Iris pigment epithelial cell (primary cell): ENCODE data around the gene NAPB.

Experiments
- DNase-seq: peaks from one replicate; pipeline ENCODE4 v3.0.0-alpha.2; 2011; ENCODE audit warnings: low read depth

NAPB gene

DNA sequence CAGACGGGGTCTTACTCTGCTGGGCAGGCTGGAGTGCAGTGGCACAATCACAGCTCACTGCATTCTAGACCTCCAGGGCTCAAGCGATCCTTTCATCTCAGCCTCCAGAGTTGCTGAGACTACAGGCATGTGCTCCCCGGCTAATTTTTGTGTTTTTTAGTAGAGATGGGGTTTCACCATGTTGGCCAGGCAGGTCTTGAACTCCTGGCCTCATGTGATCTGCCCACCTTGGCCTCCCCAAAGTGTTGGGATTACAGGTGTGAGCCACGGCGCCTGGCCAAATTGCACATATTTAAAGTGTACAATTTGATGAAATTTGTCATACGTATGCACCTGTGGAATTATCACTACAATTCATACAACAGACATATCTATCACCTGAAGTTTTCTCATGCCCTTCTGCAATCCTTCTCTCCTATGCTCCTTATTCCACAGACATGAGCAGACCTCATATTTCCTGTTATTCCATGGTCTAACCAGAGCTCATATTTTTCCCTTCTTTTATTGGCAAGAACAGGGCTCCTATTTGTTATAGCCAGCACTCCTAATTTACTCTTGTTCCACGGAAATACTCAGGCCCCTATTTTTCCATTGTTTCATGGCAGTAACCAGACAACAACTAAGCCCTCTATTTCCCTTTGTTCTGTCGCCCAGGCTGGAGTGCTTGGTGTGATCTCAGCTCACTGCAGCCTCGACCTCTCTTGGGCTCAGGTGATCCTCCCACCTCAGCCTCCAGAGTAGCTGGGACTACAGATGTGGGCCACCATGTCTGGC lies 16.0 kb upstream of the NAPB start:
- DNase-seq: no peak

DNA sequence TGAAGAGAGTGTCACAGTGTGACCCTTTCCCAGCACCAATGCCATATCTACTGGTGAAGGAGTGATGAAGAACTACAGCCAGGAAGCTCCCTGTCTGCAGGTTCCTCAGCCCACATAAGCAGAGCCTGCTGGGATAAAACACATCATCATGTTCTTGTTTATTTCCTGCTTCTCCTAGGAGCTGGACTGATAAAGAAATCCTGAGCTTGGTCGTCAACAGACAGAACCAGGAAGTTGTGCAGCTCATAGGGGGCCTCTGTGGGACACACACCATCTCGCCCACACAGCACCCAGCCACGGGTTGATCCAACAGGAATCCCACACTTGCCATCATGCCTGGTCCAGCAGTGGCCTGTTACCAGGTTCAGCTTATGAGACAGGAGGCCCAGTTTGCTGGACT lies 15.4 kb upstream of the NAPB start:
- DNase-seq: peak; percentile 15

DNA sequence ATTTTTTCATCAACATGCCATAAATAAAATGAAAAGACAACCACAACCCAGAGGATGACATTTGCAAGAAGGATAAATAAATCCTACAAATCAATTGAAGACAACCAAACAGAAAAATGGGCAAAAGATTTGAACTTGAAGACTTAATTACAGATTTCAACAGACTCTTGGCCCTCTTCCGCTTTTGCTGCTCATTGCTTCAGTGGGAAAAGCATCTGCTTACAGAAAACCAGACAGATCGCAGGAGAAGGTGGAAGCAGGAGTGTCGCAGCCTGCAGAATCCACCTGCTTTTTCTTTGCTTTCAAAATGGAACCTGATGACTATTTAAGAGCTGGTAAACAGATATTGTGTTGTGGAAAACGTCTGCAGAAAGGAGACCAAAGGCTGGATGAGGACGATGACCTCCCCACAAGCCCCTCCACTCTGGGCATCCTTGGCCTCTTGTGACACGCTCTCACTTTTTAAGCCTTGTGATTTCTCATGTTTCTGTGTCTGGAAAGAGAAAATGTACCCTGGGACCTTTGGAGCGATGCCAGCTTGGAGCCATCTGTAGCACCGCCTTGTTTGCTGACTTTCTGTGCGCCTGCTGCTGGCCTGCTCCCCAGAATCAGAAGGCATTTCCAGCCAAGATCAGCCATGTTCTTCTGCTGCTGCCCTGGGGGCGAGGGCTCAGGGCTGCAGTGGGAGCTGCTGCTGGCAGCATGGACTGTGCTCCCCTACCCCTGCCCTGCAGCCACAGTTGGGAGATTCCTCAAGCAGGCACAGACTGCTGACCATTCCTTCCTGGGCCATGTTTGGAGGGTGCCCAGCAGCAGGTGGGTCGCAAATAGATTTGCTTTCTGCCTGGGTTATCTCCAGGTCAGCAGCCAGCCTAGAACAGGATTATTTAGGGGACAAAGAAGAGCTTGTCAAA lies 14.6 kb upstream of the NAPB start:
- DNase-seq: no peak

DNA sequence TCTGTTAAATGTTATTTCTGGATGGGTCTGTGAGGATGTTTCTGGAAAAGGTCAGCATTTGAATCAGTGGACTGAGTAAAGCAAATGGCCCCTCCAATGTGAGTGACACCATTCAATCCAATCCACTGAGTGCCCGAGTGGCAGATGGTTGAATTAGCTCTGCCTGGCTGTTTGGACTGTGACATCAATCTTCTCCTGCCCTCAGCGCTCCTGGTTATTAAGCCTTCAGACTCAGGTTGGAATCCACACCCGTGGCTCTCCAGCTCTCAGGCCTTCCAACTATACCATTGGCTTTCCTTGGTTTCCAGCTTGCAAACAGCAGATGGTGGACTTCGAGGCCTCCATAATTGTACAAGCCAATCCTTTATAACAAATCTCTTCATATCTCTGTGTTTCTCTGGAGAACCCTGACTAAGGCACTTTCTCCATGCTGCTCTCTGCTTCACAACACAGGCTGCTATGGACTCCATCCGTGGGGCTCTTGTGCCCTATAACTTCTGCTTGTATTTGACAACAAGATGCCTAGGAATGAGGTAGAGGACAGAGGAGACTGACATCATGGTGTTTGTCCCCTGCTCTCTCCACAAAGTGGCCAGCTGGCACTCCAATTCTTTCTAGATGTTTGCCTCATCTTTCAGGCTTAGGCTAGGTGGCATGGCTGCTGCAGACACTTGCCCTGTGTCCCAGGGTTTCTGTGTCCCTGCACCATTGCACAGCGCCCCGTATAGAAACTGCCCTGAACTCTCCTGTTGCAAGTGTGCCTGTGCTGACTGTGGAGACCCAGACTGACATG lies 13.4 kb upstream of the NAPB start:
- DNase-seq: no peak

DNA sequence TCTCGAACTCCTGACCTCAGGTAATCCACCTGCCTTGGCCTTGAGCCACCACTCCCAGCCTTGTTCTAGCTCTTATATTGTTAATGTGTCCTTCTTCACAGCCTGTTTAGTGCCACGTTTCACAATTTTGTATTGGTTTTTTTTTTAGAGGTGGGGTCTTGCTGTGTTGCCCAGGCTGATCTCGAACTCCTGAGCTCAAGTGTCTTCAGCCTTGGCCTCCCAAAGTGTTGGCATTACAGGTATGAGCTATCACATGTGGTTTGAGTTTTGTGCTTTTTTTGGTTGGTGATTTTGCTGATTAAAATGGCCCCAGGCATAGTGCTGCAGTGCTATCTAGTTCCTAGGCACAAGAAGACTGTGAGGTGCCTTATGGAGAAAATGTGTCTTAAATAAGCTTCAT lies 12.3 kb upstream of the NAPB start:
- no peak for DNase-seq

DNA sequence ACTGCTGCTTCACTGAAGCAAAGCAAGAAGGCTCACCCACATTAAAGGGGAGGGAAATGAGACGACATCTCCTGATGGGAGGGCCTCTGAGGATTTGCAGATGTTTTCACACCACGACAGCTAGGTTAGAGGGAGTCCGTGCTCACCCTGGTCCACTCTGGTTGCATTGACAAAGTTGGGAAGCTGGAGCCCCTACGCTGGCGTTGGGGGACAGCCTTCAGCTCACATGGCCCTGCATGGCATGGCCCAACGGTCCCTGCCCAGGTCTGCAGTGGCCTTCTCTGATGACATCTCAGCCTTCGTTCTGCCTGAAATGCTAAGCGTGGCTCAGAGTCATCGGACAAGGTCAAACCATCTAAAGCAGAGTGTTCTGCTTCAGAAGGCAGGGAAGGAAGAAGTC lies 3.8 kb upstream of the NAPB start:
- DNase-seq: no peak

DNA sequence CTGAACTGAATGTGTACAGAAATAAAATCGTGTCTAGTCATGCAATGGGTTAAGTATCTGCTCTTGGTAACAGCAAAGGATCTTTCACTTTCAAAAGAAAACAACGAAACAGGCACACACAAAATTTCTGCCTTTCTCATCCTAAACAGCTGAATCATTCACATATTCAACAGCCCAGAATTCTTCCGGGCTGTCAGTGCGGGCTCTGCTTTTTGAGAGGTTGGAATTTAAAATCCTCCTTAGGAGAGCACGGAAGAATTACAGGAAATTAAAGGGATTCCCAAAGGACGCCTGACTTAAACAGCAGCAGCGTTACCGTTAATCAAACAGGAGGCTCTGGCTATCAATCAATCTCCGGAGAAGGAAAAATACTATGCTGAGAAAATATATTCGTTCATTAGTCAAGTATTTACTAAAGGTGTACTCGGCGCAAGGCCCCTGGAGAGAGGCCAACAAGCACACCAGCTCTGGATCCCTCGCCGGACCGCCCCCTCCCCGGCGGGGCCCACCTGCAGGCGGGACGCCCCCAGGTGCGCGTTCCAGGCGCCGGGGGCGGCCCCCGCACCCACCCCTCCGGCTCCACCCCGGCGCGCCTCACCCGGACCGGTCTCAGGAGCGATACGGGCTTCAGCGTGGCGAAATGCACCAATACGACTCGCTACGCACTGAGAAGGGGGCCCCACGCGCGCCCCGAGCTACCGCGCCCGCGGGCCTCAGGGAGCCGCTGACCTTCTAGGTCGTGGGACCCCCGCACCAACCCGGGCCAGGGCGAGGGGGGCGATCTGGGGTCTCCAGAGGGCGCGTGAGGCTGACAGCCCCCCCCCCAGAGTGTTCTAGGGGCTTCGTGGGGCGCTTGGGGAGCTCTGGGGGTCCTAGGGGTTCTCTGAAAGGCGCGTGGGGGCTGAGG lies 1.0 kb downstream of the NAPB start:
- peak; percentile 79 for DNase-seq

DNA sequence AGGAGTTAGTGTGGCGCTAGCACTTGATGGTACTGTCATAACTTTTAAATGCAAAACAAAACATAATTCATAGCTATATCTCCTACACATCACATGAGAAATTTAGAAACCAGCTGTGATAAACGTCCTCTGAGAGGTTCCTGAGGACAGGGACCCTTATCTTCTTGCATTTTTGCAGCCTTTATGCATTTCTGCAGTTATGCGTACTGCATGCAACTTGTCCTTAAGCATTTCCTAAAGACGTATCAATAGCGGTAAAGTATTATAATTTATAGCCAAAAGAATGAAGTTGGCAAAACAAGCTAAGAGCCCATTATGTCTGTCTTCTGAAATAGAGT lies 1.7 kb downstream of the NAPB start:
- no peak for DNase-seq

DNA sequence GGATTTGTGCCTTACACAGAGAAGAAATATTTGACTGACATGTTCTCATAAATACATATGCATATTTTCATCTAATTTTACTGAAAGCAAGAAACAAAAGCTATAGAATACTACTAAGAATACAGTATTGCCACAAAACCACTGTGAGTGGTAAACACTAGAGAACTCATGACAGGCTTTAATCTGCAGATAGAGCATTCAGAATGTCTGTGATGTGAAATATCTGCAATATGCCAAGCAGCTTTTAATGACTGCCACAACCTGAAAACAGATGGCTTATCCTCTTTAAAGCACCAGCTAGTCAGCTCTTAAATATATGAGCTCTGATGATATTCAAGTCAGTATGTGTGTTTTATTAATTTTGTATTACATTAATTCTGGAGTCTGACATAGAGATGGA lies 3.4 kb downstream of the NAPB start:
- DNase-seq: no peak

DNA sequence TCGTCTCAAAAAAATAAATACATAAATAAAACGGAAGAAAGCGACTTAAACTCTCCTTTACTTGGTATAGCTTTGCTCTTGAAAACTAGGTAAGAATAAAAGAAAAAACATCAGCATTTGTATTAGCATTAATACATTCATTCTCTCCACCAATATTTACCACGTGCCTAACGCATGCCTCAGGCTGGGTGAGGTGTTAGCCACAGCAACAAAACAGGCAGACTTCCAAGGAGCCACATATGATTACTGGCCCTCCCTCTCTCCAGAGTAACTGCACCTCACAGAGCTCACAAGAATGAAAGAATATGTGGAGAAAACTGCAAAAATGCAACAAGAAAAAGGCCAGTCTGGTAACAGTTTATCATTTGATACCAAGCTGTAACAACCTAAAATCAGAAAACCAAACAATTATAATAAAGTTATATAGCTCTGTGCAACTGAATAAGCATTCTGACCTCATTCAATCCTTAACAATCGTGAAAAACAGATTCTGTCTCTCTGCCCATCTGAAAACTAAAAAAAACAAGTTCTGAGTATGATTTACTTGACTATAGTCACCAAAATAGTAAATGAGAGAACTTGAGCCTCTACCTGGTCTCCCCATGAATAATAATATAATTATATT lies 5.2 kb downstream of the NAPB start:
- peak; percentile 35 for DNase-seq

DNA sequence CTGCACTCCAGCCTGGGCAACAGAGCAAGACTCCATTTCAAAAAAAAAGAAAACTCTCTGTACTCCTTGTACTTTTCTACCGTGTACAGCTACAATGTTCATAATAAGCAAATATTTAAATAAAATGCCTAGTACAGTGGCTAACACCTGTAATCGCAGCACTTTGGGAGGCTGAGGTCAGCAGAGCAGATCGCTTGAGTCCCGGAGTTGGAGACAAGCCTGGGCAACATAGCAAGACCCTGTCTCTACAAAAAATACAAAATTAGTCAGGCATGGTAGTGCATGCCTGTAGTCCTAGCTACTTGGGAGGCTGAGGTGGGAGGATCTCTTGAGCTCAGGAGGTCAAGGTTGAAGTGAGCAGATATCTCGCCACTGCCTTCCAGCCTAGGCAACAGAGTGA lies 5.7 kb downstream of the NAPB start:
- no peak for DNase-seq

DNA sequence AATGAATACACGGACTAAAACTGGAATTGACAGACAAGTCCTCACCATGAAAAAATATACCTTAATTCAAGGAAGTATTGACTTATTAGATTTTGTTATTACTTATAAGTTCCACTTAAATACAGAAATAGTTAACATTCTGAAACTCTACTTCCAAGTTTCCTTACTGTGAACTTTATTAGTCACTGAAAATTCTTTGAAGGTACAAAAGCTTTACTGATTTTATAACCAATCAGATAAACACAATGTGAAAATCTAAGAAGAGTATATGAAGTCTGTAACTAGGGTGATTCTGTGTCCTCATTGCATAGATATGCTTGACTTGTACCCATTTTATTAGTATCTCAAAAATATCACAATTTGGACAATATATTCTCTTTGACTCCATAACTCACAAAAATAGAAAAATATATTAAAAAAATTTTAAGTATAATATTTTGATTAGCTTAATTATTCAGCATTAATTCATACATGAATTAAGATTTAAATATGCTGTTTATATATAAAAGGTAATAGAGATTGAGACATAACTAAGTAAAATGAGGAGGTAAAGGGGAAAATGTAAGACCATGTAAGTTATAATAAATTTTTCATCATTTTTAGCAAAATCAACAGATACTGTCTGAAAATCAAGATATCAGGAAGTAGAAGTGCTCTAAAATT lies 6.6 kb downstream of the NAPB start:
- peak; percentile 18 for DNase-seq

DNA sequence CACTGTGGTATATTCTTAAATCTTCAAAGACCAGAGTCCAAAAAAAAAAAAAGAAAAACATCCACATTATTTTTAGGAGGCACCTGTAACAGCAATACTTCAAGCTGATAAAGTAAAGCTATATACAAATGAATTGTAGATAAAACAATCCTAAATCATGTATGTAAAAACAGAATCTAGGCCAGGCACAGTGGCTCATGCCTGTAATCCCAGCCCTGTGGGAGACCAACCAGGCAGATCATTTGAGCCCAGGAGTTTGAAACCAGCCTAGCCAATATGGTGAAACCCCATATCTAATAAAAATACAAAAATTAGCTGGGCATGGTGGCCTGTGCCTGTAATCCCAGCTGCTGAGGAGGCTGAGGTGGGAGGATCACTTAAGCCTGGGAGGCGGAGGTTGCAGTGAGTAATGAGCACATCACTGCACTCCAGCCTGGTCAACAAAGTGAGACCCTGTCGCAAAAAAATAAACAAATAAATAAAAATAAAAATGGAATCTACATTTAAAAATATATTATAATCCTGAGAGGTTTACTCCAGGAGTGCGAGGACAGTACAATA lies 7.3 kb downstream of the NAPB start:
- DNase-seq: no peak

DNA sequence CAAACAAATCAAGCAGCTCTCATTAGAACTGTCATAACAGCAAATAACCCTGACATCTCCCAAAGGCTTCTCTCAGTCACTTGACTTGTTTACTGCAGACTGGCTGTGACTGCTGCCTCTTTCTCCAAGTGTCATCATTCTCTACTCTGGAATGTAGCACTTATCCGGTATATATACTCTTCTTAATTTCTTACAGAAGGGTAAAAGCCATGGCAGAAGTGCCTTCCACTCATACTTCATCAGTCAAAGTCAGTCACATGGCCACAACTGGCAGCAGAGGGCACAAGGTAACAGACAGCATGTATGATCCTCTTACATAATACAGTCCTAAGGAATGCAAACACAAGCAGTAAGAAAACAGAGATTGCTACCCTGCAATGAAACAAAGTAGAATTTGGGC lies 9.3 kb downstream of the NAPB start:
- DNase-seq: peak; percentile 18

DNA sequence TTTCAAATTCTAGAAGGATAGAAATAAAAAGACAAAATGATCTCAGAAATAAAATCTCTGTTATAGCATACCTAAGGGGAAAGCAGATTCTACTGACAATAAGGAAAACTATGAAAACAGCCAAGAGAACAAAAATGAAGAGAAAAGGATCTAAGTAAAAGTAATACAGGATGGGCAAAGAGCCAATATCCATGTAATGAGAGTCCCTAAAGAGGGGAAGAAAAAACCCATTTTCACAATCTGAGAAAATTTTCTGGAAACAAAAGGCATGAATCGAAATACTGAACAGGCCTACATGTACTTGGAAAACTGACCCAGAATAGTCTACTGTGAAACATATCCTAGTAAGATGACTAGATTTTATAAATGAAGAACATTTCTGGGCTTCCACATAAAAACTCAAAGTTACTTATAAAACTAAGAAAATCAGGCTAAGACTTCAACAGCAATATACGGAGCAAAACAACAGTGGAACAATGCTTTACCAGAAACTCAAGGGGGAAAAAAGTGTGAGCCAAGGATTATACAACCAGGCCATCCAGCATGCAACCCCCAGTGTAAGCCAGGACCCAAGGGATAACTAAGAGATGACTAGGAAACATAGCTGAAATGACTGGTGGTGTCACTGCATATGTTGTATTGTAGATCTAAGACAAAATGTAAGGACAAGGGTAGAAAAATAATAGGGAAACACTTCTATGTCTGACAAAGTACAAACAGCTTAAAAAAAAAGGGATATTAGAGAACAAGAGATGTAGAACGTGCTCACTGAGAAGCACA lies 10.2 kb downstream of the NAPB start:
- DNase-seq: no peak

DNA sequence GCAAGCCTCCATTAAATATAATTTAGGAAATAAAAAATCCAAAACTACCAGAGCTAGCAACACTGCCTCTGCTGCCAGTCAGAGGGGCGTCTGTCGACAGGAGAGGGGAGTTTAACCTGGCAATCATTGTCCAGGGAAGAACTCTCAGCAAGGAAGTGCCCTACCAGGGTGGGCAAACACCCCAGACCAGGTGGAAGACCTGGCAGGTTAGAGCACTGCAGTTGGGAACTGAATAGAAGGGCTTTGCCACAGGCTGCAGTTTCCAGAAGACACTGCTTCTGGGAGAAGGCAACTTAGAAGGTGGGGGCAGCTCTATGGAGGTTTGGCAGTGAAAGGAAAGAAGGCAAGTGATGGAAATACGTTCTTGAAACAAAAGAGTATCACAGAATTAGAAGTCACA lies 11.5 kb downstream of the NAPB start:
- no peak for DNase-seq

DNA sequence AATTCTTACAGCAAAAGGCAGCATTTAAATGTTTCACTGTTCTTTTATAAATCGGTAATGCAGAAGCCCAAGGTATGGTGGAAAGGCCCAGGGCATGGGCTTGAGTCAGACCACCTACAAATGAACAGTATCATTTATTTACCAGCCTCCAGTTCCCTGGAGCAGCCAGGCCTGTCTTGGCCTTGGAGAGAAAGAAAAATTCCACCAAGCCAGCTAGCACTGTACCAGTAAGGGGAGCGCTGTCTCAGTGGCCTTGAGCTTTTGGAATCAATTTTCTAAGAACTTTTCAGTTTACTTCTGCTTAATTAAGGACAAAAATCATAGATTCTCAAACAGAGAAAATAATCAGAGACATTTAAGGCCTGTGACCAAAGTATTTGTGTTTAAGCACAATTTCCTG lies 12.3 kb downstream of the NAPB start:
- peak; percentile 21 for DNase-seq

DNA sequence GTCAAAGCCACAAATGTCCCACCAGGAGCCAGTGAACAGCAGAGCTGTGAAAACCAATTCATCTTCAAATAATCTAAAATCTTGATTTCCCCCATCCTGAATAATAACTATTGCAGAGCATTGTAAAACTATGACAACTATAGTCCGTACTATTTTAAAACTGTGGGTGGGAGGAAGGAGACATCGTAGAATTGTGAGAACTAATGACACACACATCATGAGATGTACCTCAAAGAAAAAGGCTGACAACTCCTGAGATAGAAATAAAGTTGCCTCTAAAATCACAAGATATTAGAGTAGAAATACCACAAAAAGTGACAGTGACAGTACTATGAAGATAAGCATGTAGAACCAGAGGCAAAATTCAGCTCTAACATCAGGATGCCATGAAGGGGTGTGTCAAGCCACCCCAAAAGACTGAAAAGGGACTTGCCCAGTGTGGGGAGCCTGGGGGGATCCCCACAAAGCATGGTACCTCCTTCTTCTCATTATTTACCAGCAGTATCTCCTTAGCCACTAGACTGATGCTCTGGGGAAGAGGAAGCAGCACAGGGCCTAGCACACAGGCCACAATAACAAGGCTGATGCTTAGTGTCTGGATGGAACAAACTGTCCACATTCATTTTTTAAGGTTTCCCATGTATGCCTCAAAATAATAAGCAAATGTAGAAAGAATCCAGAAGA lies 13.4 kb downstream of the NAPB start:
- DNase-seq: no peak

DNA sequence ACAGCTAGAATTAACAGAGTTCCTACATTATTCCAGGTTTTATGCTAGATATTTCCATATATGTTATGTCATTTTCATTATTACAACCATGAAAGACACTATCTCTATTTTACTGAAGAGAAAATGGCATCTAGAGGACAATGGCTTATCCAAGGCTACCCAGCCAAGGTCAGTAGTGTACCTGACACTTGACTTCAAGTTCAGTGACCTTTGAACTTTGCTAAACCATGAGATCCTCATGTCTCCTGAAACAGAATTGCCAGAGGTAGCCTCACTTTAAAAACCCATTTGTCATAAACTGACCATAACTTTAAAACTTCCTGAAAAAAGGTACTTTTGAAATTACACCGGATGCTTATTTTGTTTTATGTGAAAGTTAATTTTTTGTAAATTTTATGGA lies 14.4 kb downstream of the NAPB start:
- no peak for DNase-seq
